Measurements from ENCODE around the gene PPP1R7.
"Not testable (repeated sequence)": the region's sequence is repeated elsewhere in the genome, so short reads cannot be mapped to it uniquely, and the experiment has no call there.

The PPP1R7 gene

DNA sequence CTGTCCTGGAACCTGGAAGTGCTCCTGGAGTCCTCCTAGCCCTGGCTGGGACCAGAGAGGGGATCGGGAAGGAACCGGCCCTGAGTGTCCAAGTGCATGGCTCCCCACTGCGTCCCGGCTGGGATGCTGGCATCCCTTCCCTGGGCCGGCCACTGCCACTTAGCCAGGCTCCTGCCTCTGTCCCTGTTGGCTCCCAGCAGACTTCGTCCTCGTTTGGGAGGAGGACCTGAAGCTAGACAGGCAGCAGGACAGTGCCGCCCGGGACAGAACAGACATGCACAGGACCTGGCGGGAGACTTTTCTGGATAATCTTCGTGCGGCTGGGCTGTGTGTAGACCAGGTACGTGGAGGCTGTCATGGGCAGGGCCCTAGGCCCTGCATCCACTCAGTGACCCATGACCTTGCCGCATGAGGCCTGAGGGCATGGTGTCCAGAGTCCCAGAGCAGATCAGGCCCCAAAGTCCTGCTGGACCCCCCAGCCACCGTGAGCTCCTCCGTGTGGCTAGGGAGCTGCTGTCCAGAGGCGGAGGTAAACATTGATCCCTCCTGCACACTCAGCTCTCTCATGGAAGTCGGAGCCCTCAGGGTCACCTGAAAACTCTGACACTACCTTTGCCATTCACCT is 45.4 kb downstream of the PPP1R7 start:
- DNase-seq = no peak
- no peak for TF ChIP-seq GATA1 (IDR thresholded peaks at IDR 0.05; ENCODE audit: low read depth, low read length)
- no peak for TF ChIP-seq POLR2A (IDR thresholded peaks at IDR 0.05; ENCODE audit: low read length)

DNA sequence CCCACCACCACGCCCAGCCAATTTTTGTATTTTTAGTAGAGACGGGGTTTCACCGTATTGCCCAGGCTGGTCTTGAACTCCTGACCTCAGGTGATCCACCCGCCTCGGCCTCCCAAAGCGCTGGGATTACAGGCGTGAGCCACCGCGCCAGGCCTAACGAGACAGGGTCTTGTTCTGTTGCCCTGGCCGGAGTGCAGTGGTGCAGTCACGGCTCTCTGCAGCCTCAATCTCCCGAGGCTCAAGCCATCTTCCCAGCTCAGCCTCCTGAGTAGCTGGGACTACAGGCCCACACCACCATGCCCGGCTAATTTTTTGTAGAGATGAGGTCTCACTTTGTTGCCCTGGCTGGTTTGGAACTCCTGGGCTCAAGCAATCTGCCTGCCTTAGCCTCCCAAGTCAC is 47.0 kb downstream of the PPP1R7 start:
- not testable (repeated sequence) for DNase-seq

DNA sequence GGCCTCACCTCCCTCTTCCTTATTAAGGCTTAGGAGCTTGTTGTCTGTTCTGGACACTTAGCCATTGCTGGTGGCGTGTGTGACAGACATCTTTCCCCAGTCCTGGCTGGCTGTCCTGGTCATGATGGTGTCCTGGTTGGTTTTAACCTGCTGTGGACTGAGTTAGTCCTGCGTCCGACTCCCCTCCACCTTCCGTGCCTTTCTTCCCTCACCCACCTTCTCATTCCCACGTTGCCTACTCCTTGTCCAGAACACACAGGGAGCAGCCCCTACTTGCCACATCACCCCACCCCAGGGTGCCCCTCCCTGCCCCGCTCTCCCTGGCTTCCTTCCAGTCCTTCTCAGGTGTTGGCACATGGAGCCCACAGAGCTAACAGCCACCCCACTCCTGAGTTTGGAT is 47.7 kb downstream of the PPP1R7 start:
- DNase-seq = no peak
- TF ChIP-seq POLR2A (IDR thresholded peaks at IDR 0.05; ENCODE audit: low read length) (no peak), GATA1 (IDR thresholded peaks at IDR 0.05; ENCODE audit: low read depth, low read length) (no peak)

GRCh38 chr2:241198381-241199279 is 48.4 kb downstream of the PPP1R7 start:
- TF ChIP-seq POLR2A (IDR thresholded peaks at IDR 0.05; ENCODE audit: low read length) (no peak), GATA1 (IDR thresholded peaks at IDR 0.05; ENCODE audit: low read depth, low read length) (no peak)

DNA sequence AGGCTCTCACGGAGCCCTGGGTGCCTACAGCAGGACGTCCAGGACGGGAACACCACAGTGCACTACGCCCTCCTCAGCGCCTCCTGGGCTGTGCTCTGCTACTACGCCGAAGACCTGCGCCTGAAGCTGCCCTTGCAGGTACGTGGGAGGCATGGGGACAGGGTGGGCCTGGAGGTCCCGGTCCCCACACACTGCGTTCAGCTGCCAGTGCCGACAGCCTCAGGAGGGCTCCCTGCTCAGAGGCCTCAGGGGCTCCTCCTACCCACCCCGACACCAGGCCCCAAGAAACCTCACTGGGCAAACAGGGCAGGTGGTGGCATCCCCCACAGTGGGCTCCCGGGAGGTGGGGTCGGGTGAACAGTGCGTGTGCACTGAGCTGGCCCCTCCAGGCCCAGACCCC is 49.0 kb downstream of the PPP1R7 start:
- DNase-seq = no peak
- no peak for TF ChIP-seq GATA1 (IDR thresholded peaks at IDR 0.05; ENCODE audit: low read depth, low read length)
- no peak for TF ChIP-seq POLR2A (IDR thresholded peaks at IDR 0.05; ENCODE audit: low read length)

More at GRCh38 chr2:241198381-241199279, 48.4 kb downstream of the PPP1R7 start:
- no peak for DNase-seq

GRCh38 chr2:241199897-241200821 is 49.9 kb downstream of the PPP1R7 start:
- no peak for DNase-seq
- no peak for TF ChIP-seq GATA1 (IDR thresholded peaks at IDR 0.05; ENCODE audit: low read depth, low read length)
- TF ChIP-seq POLR2A (IDR thresholded peaks at IDR 0.05; ENCODE audit: low read length) = no peak

- TF ChIP-seq GATA1 (IDR thresholded peaks at IDR 0.05; ENCODE audit: low read depth, low read length) (no peak), POLR2A (IDR thresholded peaks at IDR 0.05; ENCODE audit: low read length) (no peak)
- DNase-seq = no peak
These were observed 50.6 kb downstream of the PPP1R7 start for GRCh38 chr2:241200822-241201395.

DNA sequence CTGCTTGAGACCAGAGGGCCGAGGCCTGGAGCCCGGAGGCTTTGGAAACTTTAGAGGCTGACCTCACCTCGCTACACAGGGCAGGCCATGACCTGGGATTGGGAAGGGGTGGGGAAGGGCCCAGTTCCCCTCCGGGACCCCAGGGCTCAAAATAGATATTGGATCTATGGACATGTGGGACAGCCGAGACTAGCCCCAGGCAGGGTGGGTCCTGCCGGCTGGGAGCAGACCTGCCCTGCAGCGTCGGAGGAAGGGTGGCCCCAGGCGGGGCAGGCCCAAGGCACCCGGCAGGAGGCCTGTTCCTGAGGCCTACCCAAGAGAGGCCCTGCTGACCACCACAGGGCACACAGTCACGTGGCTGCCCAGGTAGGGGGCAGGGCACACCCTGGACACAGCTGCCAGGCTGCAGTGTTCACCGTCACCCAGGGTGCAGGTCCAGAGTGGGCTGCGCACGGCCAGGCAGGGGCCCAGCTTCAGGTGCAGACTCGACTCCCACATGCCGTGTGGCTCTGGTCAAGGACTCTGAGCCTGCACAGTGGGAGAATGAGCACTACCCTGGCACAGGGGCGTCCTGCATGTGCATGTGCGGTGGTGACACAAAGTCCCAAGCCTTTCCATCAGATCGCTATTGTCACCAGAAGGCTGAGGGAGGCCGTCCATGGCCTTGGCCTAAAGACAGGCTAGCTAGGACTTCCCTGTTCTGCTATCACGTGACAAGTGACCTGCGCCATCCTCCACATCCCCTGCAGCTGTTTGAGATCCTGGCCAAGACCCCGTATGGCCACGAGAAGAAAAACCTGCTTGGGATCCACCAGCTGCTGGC is 51.4 kb downstream of the PPP1R7 start:
- DNase-seq = no peak
- no peak for TF ChIP-seq POLR2A (IDR thresholded peaks at IDR 0.05; ENCODE audit: low read length)
- TF ChIP-seq GATA1 (IDR thresholded peaks at IDR 0.05; ENCODE audit: low read depth, low read length) = no peak

DNA sequence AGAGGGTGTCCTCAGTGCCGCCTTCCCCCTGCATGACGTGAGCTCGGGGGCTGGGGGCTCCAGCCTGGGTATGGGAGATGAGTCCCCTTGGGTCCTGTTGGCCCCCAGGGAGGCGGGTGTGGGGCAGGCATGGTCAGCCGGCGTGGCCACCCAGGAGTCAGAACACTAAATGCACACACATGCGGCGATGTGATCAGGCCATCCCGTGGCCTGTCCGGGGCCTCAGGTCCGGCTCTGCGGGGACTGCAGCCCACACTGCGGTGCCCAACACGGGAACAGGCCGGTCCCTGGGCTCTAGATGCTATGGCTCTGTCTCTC is 52.0 kb downstream of the PPP1R7 start:
- DNase-seq = no peak
- TF ChIP-seq GATA1 (IDR thresholded peaks at IDR 0.05; ENCODE audit: low read depth, low read length) (no peak), POLR2A (IDR thresholded peaks at IDR 0.05; ENCODE audit: low read length) (no peak)

DNA sequence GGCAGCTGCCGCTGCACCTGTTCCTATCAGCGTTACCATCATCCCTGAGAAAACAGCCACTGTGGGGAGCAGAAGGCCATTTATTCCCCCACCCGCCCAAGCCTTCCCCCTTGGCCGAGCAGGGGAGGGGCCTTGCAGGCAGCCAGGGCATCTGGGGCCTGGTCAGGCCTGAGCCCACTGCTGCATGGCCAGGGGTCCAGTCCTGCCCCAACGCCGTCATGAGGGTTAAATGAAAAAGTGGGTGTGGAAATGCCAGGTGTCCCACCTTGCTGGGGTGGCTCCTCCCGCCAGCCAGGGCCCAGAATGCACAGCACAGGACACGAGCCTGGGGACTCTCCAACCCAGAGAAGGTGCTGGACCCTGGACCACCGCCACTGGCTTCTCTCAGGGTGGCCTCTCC is 52.4 kb downstream of the PPP1R7 start:
- TF ChIP-seq POLR2A (IDR thresholded peaks at IDR 0.05; ENCODE audit: low read length) (no peak), GATA1 (IDR thresholded peaks at IDR 0.05; ENCODE audit: low read depth, low read length) (no peak)
- no peak for DNase-seq

GRCh38 chr2:241203218-241204009 is 53.1 kb downstream of the PPP1R7 start:
- TF ChIP-seq GATA1 (IDR thresholded peaks at IDR 0.05; ENCODE audit: low read depth, low read length) (no peak), POLR2A (IDR thresholded peaks at IDR 0.05; ENCODE audit: low read length) (no peak)
- DNase-seq = no peak

- TF ChIP-seq POLR2A (IDR thresholded peaks at IDR 0.05; ENCODE audit: low read length) (no peak), GATA1 (IDR thresholded peaks at IDR 0.05; ENCODE audit: low read depth, low read length) (no peak)
- DNase-seq = no peak
These were observed 53.7 kb downstream of the PPP1R7 start for GRCh38 chr2:241204010-241204384.

Data from erythroblast (primary cell).